Retinal pigment epithelial cell (primary cell): ENCODE measurements around the gene PIK3CA.

Source experiments
- DNase-seq: peaks from one replicate; pipeline ENCODE4 v3.0.0-alpha.2; 2010; ENCODE audit warnings: low read depth
- H3K4me3 ChIP-seq: 2 replicates; pipeline ENCODE4 v1.5.1; 2011; ENCODE audit warnings: mild to moderate bottlenecking, low read length, control low read depth, moderate library complexity
- TF ChIP-seq, protein P1 (sequence below): conservative IDR thresholded peaks from 2 replicates; pipeline ENCODE4 v1.5.1; 2011; ENCODE audit warnings: low read depth, low read length, control low read depth, inconsistent platforms

Gene PIK3CA

DNA sequence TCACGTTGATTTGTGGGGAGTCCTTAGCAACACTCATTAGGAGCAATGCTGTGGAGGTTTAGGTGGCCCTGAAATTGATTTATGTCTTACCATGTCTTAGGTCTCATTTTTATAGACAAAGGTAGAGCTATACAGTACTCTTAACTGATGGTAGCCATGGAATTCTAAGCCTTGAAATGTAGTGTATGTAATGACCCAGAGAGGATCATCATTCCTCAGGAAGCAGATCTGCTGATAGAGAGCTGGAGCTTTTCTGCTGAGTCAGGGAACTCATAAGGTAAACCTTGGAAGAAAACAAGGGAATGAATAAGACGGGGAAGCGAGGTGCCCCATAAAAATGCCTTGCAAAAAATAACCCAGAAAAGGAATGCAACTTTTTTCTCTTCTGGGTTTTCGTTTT is 140.7 kb downstream of the PIK3CA start:
- TF ChIP-seq, protein P1, sequence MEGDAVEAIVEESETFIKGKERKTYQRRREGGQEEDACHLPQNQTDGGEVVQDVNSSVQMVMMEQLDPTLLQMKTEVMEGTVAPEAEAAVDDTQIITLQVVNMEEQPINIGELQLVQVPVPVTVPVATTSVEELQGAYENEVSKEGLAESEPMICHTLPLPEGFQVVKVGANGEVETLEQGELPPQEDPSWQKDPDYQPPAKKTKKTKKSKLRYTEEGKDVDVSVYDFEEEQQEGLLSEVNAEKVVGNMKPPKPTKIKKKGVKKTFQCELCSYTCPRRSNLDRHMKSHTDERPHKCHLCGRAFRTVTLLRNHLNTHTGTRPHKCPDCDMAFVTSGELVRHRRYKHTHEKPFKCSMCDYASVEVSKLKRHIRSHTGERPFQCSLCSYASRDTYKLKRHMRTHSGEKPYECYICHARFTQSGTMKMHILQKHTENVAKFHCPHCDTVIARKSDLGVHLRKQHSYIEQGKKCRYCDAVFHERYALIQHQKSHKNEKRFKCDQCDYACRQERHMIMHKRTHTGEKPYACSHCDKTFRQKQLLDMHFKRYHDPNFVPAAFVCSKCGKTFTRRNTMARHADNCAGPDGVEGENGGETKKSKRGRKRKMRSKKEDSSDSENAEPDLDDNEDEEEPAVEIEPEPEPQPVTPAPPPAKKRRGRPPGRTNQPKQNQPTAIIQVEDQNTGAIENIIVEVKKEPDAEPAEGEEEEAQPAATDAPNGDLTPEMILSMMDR = no peak
- H3K4me3 ChIP-seq = no peak overlapping the region
- no peak for DNase-seq

- no peak for DNase-seq
- H3K4me3 ChIP-seq = no peak overlapping the region
- TF ChIP-seq, protein P1 = no peak
These were observed 141.1 kb downstream of the PIK3CA start for GRCh38 chr3:179289295-179289694.
